GM19463 (cell line): ENCODE data around the gene CXCR6.
"Not testable (repeated sequence)": the region's sequence is repeated elsewhere in the genome, so short reads cannot be mapped to it uniquely, and the experiment has no call there.

Experiments
- ATAC-seq: cut with Tn5 transposase; IDR thresholded peaks from one replicate; pipeline ENCODE4 v1.9.1; 2021; ENCODE audit warnings: mild to moderate bottlenecking, moderate library complexity; ENCODE audit not compliant: unreplicated experiment

CXCR6 gene

GRCh38 chr3:45985532-45986302 is 42.5 kb downstream of the CXCR6 start:
- no peak for ATAC-seq

- no peak for ATAC-seq
Measured at GRCh38 chr3:45986303-45986982, 43.2 kb downstream of the CXCR6 start.

GRCh38 chr3:45987368-45988291 is 44.4 kb downstream of the CXCR6 start:
- no peak for ATAC-seq

GRCh38 chr3:45988362-45988761 is 45.1 kb downstream of the CXCR6 start:
- no peak for ATAC-seq

GRCh38 chr3:45988804-45989203 is 45.5 kb downstream of the CXCR6 start:
- no peak for ATAC-seq

- no peak for ATAC-seq
Measured at GRCh38 chr3:45990181-45990580, 46.9 kb downstream of the CXCR6 start.

GRCh38 chr3:45991341-45991740 is 48.1 kb downstream of the CXCR6 start:
- no peak for ATAC-seq

GRCh38 chr3:45992133-45992729 is 49.0 kb downstream of the CXCR6 start:
- ATAC-seq = no peak

- ATAC-seq = no peak
Measured at GRCh38 chr3:45992821-45993221, 49.6 kb downstream of the CXCR6 start.

GRCh38 chr3:45993421-45994027 is 50.3 kb downstream of the CXCR6 start:
- ATAC-seq = no peak

- peak; percentile 20 for ATAC-seq
Measured at GRCh38 chr3:45994419-45995235, 51.4 kb downstream of the CXCR6 start.

- ATAC-seq = peak; percentile 93
Measured at GRCh38 chr3:45995236-45996192, 52.2 kb downstream of the CXCR6 start, which contains the start of gene FYCO1. Gene FYCO1 (minus strand): TSS chr3:45995824. CDS start chr3:45984910, 10,914 bp downstream.

GRCh38 chr3:45997499-45997898 is 54.2 kb downstream of the CXCR6 start:
- ATAC-seq = not testable (repeated sequence)

- ATAC-seq = no peak
Measured at GRCh38 chr3:45997942-45998341, 54.7 kb downstream of the CXCR6 start.
